Peyer's patch (tissue), 4 donors: ENCODE results near the gene MAGI3.

ENCODE experiments used
- POLR2A ChIP-seq, 2 donors: fragments of 450-650 bp; IDR thresholded peaks; one replicate each; pipeline ENCODE4 v1.5.1; 2017; ENCODE audit warnings: antibody characterized with exemption in 2 of 2, mild to moderate bottlenecking in 2 of 2, moderate library complexity in 2 of 2
- TF ChIP-seq, protein P1 (sequence below), 6 experiments: fragments of 450-650 bp in 4 of 6; fragments of 200-600 bp in 2 of 6; sonication (generic) in 1 of 6; IDR thresholded peaks; one replicate each; pipeline ENCODE4 v1.5.1; 2017 to 2019; ENCODE audit warnings: antibody characterized with exemption in 6 of 6, mild to moderate bottlenecking in 3 of 6, moderate library complexity in 1 of 6

DNA sequence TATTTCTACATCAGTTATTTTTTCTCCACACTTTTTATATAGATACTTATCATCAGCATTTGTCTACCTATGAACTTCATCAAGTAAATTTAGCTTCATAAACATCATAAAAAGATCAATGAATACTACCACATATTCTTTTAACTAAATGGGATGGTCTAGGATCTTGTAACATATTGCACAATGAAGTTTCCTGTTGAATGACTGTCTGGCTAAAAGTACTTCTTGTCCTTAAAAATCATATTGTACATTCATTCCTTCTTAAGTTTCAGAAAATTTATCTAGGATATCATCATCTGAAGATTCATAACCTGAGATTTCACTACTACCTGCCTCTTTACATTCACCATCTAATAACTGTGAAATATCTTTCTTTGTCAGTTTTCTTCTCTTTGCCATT, 69.0 kb downstream of the MAGI3 start:
- TF ChIP-seq, protein P1, sequence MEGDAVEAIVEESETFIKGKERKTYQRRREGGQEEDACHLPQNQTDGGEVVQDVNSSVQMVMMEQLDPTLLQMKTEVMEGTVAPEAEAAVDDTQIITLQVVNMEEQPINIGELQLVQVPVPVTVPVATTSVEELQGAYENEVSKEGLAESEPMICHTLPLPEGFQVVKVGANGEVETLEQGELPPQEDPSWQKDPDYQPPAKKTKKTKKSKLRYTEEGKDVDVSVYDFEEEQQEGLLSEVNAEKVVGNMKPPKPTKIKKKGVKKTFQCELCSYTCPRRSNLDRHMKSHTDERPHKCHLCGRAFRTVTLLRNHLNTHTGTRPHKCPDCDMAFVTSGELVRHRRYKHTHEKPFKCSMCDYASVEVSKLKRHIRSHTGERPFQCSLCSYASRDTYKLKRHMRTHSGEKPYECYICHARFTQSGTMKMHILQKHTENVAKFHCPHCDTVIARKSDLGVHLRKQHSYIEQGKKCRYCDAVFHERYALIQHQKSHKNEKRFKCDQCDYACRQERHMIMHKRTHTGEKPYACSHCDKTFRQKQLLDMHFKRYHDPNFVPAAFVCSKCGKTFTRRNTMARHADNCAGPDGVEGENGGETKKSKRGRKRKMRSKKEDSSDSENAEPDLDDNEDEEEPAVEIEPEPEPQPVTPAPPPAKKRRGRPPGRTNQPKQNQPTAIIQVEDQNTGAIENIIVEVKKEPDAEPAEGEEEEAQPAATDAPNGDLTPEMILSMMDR (IDR thresholded peaks at IDR 0.05), result no peak
- no peak for TF ChIP-seq POLR2A (IDR thresholded peaks at IDR 0.05)
